ENCODE measurements around the gene KCNIP4.

GRCh38 chr4:20984576-20984836, 964.1 kb downstream of the KCNIP4 start:
- TF ChIP-seq SUZ12 (IDR thresholded peaks at IDR 0.05; ENCODE audit: extremely low read depth, insufficient read depth, insufficient read length) (no peak), YY1 (IDR thresholded peaks at IDR 0.05; ENCODE audit: insufficient read depth, insufficient read length) (no peak)
